ENCODE data around the gene TAS2R19.

DNA sequence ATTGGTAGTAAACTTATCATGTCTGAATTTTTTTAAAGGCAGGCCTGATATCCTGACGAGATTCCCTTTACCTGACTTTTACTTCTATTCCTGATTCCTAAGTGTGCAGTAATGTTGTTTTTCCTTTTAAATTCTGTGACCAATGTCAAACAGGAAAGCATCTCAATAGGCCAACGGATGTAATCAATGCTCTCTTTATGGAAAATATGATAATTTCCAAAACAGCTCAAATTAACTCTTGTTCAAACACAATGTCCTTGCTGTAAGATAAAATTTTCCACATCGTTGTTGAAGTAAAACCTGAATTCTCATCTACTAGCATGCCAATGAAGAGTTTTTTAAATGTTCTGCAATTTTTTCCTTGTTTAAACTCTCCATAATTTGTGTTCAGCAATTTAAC, 16.8 kb upstream of the TAS2R19 start:
- TF ChIP-seq, protein P1, sequence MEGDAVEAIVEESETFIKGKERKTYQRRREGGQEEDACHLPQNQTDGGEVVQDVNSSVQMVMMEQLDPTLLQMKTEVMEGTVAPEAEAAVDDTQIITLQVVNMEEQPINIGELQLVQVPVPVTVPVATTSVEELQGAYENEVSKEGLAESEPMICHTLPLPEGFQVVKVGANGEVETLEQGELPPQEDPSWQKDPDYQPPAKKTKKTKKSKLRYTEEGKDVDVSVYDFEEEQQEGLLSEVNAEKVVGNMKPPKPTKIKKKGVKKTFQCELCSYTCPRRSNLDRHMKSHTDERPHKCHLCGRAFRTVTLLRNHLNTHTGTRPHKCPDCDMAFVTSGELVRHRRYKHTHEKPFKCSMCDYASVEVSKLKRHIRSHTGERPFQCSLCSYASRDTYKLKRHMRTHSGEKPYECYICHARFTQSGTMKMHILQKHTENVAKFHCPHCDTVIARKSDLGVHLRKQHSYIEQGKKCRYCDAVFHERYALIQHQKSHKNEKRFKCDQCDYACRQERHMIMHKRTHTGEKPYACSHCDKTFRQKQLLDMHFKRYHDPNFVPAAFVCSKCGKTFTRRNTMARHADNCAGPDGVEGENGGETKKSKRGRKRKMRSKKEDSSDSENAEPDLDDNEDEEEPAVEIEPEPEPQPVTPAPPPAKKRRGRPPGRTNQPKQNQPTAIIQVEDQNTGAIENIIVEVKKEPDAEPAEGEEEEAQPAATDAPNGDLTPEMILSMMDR (IDR thresholded peaks at IDR 0.05), result no peak
- TF ChIP-seq POLR2A (IDR thresholded peaks at IDR 0.05), result no peak
